GM10266 (cell line): ENCODE measurements around the gene IL20RB.

Experiments used
- DNase-seq: peaks from one replicate; pipeline ENCODE4 v3.0.0; 2012; ENCODE audit errors: extremely low spot score
- TF ChIP-seq, protein P1 (sequence below): IDR thresholded peaks from 2 replicates; pipeline ENCODE4 v1.5.1; 2012; ENCODE audit warnings: mild to moderate bottlenecking, low read depth; ENCODE audit not compliant: control insufficient read depth, insufficient read depth; ENCODE audit errors: missing control alignments

The IL20RB gene

GRCh38 chr3:137050281-137050680, 92.5 kb downstream of the IL20RB start:
- TF ChIP-seq, protein P1, sequence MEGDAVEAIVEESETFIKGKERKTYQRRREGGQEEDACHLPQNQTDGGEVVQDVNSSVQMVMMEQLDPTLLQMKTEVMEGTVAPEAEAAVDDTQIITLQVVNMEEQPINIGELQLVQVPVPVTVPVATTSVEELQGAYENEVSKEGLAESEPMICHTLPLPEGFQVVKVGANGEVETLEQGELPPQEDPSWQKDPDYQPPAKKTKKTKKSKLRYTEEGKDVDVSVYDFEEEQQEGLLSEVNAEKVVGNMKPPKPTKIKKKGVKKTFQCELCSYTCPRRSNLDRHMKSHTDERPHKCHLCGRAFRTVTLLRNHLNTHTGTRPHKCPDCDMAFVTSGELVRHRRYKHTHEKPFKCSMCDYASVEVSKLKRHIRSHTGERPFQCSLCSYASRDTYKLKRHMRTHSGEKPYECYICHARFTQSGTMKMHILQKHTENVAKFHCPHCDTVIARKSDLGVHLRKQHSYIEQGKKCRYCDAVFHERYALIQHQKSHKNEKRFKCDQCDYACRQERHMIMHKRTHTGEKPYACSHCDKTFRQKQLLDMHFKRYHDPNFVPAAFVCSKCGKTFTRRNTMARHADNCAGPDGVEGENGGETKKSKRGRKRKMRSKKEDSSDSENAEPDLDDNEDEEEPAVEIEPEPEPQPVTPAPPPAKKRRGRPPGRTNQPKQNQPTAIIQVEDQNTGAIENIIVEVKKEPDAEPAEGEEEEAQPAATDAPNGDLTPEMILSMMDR, result no peak
- no peak for DNase-seq

- TF ChIP-seq, protein P1, result no peak
- no peak for DNase-seq
These were observed 94.5 kb downstream of the IL20RB start for GRCh38 chr3:137052298-137052697.
